Activated CD8-positive, alpha-beta memory T cell treated with anti-CD3 and anti-CD28 coated beads for 4 hours (primary cell): ENCODE measurements around the gene LARP1.
"Not testable (repeated sequence)": the region's sequence is repeated elsewhere in the genome, so short reads cannot be mapped to it uniquely, and the experiment has no call there.

Experiments used
- DNase-seq, 2 donors: peaks; one replicate each; pipeline ENCODE4 v3.0.0-alpha.2; 2020; ENCODE audit warnings: low read depth in 2 of 2

LARP1 gene

DNA sequence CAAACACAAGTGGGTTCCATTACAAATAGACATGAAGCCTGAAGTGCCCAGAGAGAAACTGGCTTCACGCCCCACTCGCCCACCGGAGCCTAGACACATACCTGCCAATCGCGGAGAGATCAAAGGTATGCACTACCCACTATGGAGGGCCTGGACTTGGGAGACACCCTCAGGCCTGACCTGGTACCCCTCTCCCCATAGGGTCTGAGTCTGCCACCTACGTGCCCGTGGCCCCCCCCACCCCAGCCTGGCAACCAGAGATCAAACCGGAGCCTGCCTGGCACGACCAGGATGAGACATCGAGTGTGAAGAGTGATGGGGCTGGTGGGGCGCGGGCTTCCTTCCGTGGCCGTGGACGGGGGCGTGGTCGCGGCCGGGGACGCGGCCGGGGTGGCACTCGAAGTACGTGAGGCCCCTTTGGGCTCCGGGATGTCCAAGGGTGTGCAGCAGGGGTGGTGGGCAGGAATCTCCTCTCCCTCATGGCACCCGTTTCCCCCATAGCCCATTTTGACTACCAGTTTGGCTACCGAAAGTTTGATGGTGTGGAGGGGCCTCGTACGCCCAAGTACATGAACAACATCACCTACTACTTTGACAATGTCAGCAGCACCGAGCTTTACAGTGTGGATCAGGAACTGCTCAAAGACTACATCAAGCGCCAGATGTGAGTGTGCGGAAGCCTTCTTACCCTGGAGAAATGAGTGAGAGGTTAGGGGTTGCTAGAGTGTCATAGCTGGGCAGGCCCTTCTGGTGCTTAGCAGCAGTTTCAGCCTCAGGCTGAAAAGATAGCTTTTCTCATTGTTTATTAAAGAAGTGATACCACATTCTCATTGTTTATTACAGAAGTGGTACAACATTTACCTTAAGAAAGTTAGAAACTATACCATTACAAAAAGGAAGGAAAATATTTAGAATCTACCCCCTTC is 38.7 kb downstream of the LARP1 start:
- no peak for DNase-seq

- no peak for DNase-seq
Measured at GRCh38 chr5:154794525-154795234, 39.5 kb downstream of the LARP1 start.

DNA sequence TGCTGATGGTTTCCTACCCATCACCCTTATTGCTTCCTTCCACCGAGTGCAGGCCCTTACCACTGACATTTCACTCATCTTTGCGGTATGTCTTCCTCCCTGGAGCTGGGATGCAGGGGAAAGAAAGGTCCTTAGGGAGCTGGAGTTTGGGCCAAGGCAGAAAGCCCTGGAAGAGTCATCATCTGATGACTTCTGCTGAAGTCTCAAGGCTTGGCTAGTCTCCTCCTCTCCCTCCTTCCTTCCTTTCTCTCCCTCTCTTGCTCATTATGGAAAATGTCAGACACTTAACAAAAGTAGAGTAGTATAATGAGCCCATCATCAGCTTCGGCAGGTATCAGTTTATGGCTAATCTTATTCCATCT is 40.0 kb downstream of the LARP1 start:
- DNase-seq: no peak

- no peak for DNase-seq
Measured at GRCh38 chr5:154797762-154798161, 42.6 kb downstream of the LARP1 start.

DNA sequence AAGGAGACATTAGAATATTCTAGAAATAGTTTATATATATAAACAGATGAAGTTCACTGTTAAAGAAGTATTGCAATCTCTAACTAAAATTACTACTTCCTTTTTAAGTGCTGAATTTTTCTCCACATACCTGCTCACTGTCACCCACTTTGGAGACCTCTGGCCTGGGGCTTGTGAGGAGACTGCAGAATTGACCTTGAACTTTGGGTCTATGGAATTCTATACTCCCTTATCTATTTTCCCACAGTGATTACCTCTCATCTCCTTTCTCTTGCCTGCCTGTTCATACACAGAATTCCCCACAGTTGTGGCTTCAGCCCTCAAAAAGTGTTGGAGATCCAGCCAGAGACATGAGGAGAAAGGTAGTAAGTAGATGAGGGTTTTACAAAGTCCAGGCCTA is 45.4 kb downstream of the LARP1 start:
- no peak for DNase-seq

- DNase-seq: no peak
Measured at GRCh38 chr5:154801083-154801482, 45.9 kb downstream of the LARP1 start.

DNA sequence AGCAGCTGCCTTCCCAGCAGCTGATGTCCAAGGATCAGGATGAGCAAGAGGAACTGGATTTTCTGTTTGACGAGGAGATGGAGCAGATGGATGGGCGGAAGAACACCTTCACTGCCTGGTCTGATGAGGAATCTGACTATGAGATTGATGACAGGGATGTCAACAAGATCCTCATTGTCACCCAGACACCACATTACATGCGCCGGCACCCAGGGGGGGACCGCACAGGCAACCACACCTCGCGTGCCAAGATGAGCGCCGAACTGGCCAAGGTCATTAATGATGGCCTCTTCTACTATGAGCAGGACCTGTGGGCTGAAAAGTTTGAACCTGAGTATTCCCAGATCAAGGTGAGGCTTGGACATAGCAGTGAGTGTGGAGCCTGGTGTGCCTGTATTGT is 46.9 kb downstream of the LARP1 start:
- DNase-seq: no peak

DNA sequence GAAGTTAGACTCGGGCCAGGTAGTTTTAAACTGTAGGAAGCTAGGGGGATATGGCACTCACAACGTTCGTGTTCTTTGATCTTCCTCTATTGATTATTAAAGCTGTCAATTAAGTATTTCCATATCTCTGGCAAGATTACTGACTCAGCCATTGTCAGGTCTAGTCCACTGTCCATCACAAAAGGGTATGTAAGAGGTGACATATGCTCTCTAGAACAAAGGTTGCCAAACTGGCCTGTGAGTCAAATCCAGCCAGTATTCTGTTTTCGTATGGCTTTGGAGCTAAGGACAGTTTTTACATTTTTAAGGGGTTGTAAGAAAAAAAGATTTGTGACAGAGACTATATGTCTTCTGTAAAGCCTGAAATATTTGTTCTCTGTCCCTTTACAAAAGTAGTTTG is 51.0 kb downstream of the LARP1 start:
- DNase-seq: no peak

DNA sequence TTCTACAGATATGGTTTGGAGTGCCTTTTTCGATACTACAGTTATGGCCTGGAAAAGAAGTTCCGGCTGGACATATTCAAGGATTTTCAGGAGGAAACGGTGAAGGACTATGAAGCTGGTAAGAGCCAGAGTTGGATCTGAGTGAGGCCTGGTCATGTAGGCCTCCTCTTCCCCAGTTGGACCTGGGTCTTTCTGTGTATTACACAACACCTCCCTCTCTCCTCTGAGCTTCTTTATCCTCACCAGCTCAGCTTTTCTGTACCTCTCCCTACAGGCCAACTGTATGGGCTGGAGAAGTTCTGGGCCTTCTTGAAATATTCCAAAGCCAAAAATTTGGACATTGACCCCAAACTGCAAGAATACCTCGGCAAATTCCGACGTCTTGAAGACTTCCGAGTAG is 56.1 kb downstream of the LARP1 start:
- DNase-seq: no peak

GRCh38 chr5:154811653-154812465 is 56.7 kb downstream of the LARP1 start:
- peak; percentile 16 to 24 for DNase-seq

GRCh38 chr5:154813158-154813557 is 58.0 kb downstream of the LARP1 start:
- DNase-seq: no peak

DNA sequence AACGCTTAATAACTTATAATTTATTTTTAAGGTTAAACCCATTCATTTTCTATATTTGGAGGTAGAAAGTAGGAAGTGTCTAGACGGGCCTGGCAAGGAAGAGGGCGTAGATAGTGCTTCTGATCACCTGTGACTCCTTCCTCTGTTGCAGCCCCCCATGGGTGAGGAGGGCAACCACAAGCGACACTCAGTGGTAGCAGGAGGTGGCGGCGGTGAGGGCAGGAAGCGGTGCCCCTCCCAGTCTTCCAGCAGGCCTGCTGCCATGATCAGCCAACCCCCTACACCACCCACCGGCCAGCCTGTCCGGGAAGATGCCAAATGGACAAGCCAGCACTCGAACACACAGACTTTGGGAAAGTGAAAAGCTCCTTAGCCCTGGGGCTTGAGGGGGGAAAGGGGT is 58.6 kb downstream of the LARP1 start:
- DNase-seq: peak in 1 of 2 donors; percentile 6

DNA sequence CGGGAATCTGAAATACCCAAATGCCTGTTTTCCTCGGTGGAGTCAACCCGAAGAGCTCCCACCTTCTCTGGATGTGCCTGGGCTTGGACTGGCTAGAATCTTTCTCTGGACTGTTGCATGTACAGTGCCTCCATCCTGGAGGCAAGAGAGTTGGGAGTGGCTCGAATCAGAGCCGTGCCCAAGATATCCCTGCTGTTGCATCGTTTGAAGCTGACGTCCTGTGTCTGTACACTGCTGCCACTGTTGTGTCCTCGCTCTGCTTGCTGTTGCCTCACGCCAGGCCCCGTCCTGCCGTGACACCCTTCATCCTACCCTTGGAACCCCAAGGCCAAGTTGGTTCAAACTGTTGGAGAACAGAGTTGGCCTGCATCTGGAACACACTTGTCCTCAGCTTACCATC is 59.8 kb downstream of the LARP1 start:
- DNase-seq: no peak

DNA sequence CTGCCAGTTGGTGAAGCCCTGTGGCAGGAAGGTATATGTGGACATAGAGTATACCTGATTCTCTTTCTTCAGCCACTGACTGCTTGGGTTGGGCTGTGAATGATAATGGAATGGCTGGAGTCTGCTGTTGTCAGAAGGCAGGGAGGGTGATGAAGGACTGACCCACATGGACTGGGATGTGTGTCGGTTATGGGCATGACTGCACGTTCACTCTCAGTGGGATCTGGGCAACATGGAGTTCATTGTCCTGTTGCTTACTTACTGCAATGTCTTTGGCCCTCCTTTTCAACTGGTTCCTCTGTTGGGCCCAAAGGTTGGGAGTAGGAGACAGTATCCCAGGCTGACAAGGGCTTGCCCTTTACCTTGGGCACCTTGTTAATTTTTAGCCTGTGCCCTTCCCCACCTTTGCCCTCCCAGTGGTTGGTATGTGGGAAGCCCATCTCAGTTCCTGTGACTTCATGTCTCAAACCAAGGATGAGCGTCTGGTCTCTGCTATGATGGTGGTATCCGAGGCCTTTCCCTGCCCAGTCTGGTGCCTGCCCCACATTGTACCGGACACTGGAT is 60.6 kb downstream of the LARP1 start:
- DNase-seq: no peak

DNA sequence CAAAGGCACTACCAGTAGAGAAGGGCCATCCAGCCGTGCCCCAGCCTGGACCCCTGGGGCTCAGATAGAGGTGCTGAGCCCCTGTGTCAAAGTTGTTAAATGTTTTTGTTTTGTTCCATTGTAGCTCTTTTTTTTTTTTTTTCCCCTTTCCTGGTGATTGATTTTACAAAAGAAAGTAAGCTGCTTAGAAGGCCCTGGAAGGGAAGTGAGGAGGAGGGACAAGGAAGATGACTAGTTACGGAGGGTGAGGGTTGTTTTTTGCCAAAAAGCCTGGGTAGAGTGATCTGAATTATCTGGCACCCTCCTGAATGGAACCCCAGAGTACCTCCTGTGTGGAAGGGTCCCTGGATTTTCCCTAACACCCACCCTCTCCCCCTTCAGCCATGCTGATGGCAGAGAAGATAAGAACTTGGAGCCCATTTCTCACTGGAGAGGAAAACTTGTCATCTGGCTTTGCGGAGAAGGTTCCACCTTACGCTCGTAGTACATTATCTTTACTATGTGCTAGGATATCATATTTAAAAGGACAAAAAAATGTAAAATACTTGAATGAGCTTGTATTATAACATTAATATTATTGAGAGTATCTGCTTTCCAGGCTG is 61.8 kb downstream of the LARP1 start:
- no peak for DNase-seq

GRCh38 chr5:154817815-154818214 is 62.6 kb downstream of the LARP1 start:
- DNase-seq: no peak

- DNase-seq: no peak
Measured at GRCh38 chr5:154818471-154819116, 63.4 kb downstream of the LARP1 start.

- DNase-seq: no peak
Measured at GRCh38 chr5:154819546-154819945, 64.4 kb downstream of the LARP1 start.

GRCh38 chr5:154820383-154820782 is 65.2 kb downstream of the LARP1 start:
- DNase-seq: no peak

DNA sequence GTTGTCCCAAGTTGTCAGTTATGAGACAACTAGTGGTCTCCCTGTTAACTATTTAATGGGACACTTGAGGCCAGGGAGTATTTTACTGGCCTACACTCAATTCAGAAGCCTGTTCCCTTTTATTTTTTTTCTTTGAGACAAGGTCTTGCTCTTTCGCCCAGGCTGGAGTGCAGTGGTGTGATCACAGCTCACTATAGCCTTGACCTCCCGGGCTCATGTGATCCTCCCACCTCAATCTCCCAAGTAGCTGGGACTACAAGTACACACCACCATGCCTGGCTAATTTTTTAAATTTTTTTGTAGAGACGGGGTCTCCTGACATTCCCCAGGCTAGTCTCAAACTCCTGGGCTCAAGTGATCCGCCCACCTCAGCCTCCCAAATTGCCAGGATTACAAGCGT is 67.7 kb downstream of the LARP1 start:
- not testable (repeated sequence) for DNase-seq

DNA sequence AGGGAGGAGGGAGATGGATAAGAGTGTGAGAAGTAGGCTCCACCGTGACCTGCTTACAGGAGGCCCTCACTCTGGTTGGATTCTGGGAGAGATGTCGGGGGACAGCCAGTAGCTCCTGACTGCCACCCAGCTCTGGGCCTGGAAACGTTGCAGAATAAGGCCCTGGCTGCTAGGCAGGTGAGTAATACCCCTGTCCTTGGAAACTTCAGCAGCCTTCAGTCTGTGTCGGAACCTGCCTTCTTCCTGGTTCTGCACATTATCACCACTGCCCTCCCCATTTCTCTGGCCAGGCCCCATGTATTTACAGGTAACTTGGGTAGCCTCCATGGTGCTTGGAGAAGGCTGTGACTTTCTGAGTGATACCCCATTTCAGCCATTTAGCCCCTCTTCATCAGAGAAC is 68.4 kb downstream of the LARP1 start:
- no peak for DNase-seq
